Nephron (organoid): ENCODE data around the gene ITPR1.

Source experiments
- H3K27ac Mint-ChIP-seq, 3 experiments: 2 replicates each; pipeline ENCODE4 v1.8.0; 2020; ENCODE audit warnings: mixed read lengths in 3 of 3, mild to moderate bottlenecking in 2 of 3, moderate library complexity in 1 of 3
- H3K27me3 Mint-ChIP-seq: 2 replicates; pipeline ENCODE4 v1.8.0; 2021; ENCODE audit warnings: low read depth, mild to moderate bottlenecking, moderate library complexity, mixed read lengths
- H3K36me3 Mint-ChIP-seq: 2 replicates; pipeline ENCODE4 v1.8.0; 2020; ENCODE audit warnings: low read depth, mixed read lengths
- H3K4me1 Mint-ChIP-seq: 2 replicates; pipeline ENCODE4 v1.8.0; 2020; ENCODE audit warnings: mixed read lengths
- H3K4me3 Mint-ChIP-seq, 3 experiments: 2 replicates each; pipeline ENCODE4 v1.8.0; 2020; ENCODE audit warnings: mild to moderate bottlenecking in 3 of 3, mixed read lengths in 3 of 3, moderate library complexity in 2 of 3
- H3K9me3 Mint-ChIP-seq: 2 replicates; pipeline ENCODE4 v1.8.0; 2020; ENCODE audit warnings: mixed read lengths
- CTCF ChIP-seq, 3 experiments: fragments of 200-600 bp; sonication (generic); IDR thresholded peaks; one replicate each; pipeline ENCODE4 v1.5.0; 2021; ENCODE audit warnings: antibody characterized with exemption in 3 of 3; ENCODE audit not compliant: unreplicated experiment in 3 of 3

ITPR1 gene

GRCh38 chr3:4716266-4716665, 223.1 kb downstream of the ITPR1 start:
- peaks cover 46% of the 10 kb centered on the region for H3K36me3 Mint-ChIP-seq
- H3K4me3 Mint-ChIP-seq, result no peak overlapping the region
- peaks cover 50% of the 10 kb centered on the region for H3K4me1 Mint-ChIP-seq
- no peak for TF ChIP-seq CTCF (IDR thresholded peaks at IDR 0.05; ENCODE audit: unreplicated experiment in 3 of 3)
- H3K9me3 Mint-ChIP-seq, result no peaks in the 10 kb centered on the region
- peak overlapping the region in 2 of 3 experiments; percentile 0 to 72 for H3K27ac Mint-ChIP-seq
- H3K27me3 Mint-ChIP-seq, result no peaks in the 10 kb centered on the region

- Mint-ChIP-seq H3K27me3 (no peaks in the 10 kb centered on the region), H3K4me1 (peaks cover 53% of the 10 kb centered on the region), H3K27ac (peak overlapping the region; percentile 0 to 72 (median 8)), H3K36me3 (peaks cover 43% of the 10 kb centered on the region), H3K4me3 (no peak overlapping the region), H3K9me3 (no peaks in the 10 kb centered on the region)
- TF ChIP-seq CTCF (IDR thresholded peaks at IDR 0.05; ENCODE audit: unreplicated experiment in 3 of 3), result no peak
These were observed 223.7 kb downstream of the ITPR1 start for GRCh38 chr3:4716706-4717362.

- H3K9me3 Mint-ChIP-seq, result no peaks in the 10 kb centered on the region
- no peak overlapping the region for H3K4me3 Mint-ChIP-seq
- H3K27me3 Mint-ChIP-seq, result no peaks in the 10 kb centered on the region
- peaks cover 39% of the 10 kb centered on the region for H3K36me3 Mint-ChIP-seq
- H3K27ac Mint-ChIP-seq, result peak overlapping the region; percentile 0 to 33 (median 8)
- peaks cover 58% of the 10 kb centered on the region for H3K4me1 Mint-ChIP-seq
- no peak for TF ChIP-seq CTCF (IDR thresholded peaks at IDR 0.05; ENCODE audit: unreplicated experiment in 3 of 3)
These were observed 224.2 kb downstream of the ITPR1 start for GRCh38 chr3:4717363-4717740.

- Mint-ChIP-seq H3K27me3 (no peaks in the 10 kb centered on the region), H3K4me1 (peaks cover 58% of the 10 kb centered on the region), H3K4me3 (no peak overlapping the region), H3K9me3 (no peaks in the 10 kb centered on the region), H3K36me3 (peaks cover 35% of the 10 kb centered on the region), H3K27ac (peak overlapping the region in 2 of 3 experiments; percentile 35 to 43)
- no peak for TF ChIP-seq CTCF (IDR thresholded peaks at IDR 0.05; ENCODE audit: unreplicated experiment in 3 of 3)
These were observed 225.1 kb downstream of the ITPR1 start for GRCh38 chr3:4718179-4718736.

GRCh38 chr3:4719046-4719501, 225.9 kb downstream of the ITPR1 start:
- Mint-ChIP-seq H3K4me1 (peaks cover 58% of the 10 kb centered on the region), H3K27ac (peak overlapping the region; percentile 43 to 50 (median 45)), H3K36me3 (peaks cover 32% of the 10 kb centered on the region), H3K27me3 (no peaks in the 10 kb centered on the region), H3K9me3 (no peaks in the 10 kb centered on the region), H3K4me3 (peak overlapping the region in 1 of 3 experiments; percentile 6)
- no peak for TF ChIP-seq CTCF (IDR thresholded peaks at IDR 0.05; ENCODE audit: unreplicated experiment in 3 of 3)
